SH-SY5Y (cell line): ENCODE measurements around the gene URGCP.
A peak's percentile ranks its signal among the peaks of the same experiment; 100 is the strongest.

Experiments used
- GATA2 ChIP-seq: IDR thresholded peaks from 2 replicates; pipeline ENCODE4 v1.6.1; 2011; ENCODE audit warnings: mild to moderate bottlenecking, low read depth, low read length
- GATA3 ChIP-seq: IDR thresholded peaks from 2 replicates; pipeline ENCODE4 v1.6.1; 2011; ENCODE audit warnings: low read depth, mild to moderate bottlenecking, low read length, moderate library complexity

Gene URGCP, protein sequence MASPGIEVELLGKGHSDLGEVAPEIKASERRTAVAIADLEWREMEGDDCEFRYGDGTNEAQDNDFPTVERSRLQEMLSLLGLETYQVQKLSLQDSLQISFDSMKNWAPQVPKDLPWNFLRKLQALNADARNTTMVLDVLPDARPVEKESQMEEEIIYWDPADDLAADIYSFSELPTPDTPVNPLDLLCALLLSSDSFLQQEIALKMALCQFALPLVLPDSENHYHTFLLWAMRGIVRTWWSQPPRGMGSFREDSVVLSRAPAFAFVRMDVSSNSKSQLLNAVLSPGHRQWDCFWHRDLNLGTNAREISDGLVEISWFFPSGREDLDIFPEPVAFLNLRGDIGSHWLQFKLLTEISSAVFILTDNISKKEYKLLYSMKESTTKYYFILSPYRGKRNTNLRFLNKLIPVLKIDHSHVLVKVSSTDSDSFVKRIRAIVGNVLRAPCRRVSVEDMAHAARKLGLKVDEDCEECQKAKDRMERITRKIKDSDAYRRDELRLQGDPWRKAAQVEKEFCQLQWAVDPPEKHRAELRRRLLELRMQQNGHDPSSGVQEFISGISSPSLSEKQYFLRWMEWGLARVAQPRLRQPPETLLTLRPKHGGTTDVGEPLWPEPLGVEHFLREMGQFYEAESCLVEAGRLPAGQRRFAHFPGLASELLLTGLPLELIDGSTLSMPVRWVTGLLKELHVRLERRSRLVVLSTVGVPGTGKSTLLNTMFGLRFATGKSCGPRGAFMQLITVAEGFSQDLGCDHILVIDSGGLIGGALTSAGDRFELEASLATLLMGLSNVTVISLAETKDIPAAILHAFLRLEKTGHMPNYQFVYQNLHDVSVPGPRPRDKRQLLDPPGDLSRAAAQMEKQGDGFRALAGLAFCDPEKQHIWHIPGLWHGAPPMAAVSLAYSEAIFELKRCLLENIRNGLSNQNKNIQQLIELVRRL

DNA sequence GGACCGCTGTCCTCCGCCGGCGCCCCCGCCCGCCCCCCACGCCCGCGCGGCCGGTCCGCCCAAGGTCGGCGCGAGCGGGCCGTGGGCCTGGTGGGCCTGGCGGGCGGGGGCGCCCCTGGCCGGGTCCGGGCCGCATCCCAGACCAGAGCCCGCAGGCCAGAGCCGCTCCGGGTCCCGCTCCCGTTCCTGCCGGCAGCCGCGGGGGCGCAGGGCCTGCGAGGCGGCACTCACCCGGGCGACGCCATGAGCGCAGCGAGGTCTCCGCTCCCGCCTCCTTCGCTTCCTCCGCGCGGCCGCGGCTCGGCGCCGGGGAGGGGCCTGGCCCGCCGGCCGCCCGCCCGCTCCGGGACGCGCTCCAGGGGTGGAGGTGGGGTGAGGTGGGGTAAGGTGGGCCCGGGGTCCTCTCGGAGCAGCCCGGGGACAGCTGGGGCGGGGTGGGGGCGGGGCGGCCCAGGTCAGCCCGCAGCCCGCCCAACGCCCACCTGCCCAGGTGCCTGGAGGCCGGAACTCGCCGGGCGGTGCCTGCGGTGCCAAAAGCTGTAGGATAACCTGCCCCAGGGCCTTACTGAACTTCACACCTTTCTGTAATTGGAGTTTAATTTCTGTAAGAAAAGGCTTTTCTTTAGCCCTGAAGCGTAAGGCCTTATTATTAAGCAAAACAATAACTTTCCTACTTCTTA lies at the start of gene URGCP:
Gene URGCP, minus strand, starts transcription at position 266 of the 680 bp plus-strand sequence. Its CDS starts 21 bp downstream, at position 245.
- no peak for TF ChIP-seq GATA2
- TF ChIP-seq GATA3 = no peak

DNA sequence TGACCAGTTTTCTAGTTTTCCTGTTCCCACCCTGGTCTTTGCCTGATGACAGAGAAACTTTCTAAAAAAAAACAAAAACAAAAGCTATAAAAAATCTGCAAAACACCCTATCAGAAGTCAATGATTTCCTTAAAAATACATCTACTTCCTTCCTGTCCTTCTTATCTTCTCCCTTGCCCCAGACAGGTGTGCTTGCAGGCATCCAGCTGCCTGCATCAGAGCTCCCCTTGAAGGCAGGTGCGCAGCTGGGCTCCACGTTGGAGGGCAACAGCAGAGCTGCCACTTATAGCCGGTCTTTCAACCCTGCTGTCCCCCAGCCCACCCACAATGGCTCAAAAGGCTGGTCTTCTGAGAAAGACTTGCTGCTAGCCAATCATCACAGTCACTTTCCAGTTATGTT lies 49.6 kb upstream of the URGCP start:
- TF ChIP-seq GATA2 (no peak), GATA3 (no peak)

DNA sequence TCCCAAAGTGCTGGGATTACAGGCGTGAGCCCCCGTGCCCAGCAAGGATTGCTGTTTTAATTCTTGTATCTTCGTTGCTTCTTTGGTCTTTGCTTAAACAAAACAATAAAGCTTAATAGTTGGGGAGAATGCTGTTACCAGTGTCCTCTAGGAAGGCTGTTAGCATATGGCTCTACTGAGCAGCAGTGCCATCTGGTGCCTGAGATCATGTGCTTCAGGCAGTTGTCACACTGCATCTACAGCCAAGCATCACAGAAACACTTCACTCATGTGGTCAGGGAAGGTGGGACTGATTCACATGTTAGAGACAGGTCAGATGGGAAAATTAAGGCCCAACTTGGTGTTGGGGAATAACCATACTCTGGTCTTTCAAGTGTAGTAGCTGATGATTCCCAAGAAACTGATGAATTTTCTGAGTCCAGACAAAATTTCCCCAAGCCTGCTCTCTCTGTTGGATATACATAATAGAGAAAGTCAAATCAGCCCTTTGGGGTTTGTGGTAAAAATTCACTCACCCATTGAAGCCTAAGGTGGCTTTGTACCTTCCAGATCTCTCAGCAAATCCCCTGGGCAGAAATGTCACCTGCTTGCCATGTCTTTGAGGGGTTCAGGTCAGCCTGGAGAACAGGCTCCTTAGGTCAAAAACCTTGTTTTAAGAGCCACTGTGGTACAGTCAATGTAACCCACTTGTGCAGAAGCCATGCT lies 48.3 kb upstream of the URGCP start:
- TF ChIP-seq GATA3 (no peak), GATA2 (no peak)

DNA sequence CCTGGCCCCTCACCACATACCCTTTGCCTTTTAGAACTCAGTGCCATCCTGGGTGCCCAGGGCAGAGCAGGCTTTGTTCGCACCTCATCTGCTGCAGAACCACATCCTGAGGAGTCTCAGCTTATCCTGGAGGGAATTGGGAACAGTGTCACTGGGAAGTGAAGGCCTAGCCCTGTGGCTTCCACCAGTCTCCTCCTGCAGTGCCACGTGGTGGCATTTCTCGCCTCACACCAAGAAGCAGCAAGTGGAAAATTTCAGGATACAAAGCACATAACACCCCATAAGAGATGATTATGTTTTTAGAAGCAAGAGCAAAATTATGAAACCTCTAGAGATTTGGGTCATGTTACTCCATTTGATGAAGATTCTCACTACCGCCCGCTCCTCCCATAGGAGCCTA lies 46.7 kb upstream of the URGCP start:
- TF ChIP-seq GATA2 (no peak), GATA3 (no peak)

DNA sequence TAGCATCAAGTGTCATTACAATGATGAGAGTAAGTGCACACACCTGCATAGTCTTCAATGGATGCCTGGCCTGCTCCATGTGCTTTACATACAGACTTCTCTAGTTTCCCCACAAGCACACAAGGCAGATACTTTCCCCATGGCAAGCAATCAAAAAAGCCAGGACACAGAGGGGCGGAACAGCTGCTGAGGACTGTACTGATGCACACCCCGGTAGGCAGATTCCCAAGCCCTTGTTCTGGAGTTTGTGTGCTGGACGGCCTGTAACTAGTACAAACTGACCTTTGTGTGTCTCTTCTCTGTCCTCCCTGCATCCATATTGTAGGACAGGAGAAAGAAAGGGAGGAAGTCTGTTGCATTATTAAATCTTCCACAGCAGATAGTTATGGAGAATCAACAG lies 45.6 kb upstream of the URGCP start:
- no peak for TF ChIP-seq GATA3

DNA sequence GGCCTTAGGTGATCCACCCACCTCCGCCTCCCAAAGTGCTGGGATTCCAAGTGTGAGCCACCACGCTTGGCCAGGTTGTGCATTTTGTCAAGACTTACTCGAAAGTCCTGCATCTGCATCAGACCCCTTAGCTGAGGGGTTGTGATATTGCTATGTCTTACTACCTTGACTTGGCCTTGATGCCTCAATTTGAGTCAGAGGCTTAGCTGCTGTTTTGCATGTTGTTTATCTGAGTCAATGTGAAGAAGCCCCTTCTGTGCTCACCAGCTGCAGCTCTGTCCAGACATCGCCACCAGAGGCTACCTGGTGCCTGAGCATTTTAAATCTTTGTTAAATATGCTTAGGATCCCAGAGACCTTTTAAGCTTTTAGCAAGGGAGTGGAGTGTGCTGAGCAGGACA lies 37.9 kb upstream of the URGCP start:
- TF ChIP-seq GATA2 (no peak), GATA3 (no peak)

DNA sequence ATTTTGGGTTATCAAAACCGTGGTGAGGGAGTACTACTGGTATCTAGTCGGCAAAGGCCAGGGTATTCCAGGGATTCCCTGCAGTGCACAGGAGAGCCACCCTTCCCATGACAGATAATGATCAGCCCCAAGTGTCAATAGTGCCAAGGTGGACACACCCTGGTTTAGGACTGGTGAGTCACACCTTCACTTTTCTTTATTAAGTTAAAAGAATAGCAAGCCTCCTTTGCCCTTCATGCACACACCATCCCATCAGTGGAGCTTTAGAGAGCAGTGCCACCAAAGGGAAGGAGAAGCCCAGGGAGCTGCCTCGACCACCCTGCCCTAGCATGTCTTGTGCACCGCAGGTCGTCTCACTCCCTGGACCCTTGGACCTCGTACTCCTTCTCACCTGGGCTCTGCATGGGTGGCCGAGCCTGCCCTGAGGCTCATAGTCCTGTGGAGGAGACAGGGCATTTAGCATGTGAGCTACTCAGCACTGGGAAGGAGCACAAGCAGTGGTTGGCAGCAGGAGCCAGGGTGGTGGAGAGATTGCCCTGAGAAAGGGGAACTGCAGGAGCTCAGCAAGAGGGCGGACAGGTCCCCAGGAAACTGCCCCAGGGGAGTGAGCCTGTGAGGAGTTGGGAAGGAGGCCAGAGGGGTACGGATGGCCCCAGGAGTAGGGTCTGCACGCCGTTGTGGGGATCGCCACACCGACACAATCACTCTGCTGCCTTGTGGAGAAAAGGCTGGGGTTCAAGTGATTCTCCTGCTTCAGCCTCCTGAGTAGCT lies 37.2 kb upstream of the URGCP start:
- TF ChIP-seq GATA2 (peak; percentile 40; the same call in 1 of the 2 replicates), GATA3 (no peak)

DNA sequence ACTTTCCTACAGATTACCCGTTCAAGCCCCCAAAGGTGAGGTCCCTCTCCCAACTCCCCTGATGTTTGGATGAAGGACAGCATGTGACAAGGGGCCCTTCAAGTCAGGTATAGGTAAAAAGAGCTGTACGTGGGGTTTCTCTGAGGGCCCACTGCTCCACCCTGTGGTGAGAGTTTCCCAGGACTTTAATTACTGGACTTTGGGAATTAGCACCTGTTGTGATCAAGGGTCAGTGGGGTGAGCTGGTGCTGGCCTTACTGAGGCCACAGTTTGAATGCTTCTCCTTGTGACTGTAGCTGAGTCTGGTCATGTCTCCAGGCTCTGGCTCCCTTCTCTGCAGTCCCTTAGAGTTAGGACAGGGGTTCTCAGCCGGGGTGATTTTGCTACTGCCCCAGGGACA lies 36.6 kb upstream of the URGCP start:
- TF ChIP-seq GATA2 = no peak
- TF ChIP-seq GATA3 = no peak

DNA sequence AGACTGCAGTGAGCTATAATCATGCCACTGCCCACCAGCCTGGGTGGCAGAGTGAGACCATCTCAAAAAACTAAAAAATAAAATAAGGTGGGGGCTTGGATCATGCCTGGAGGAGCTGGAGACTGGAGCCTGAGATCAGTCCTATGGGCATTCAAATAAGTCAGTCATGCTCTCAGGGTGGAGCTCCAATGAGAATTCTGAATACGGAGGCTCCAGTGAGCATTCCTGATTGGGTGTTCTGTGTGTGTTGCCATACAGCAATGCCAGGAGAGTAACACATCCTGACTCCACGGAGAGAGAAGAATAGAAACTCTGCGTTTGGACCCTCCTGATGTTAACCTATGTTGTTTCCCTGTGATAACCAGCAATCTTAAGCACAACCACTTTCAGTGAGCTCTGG lies 35.9 kb upstream of the URGCP start:
- TF ChIP-seq GATA3 (no peak), GATA2 (no peak)

DNA sequence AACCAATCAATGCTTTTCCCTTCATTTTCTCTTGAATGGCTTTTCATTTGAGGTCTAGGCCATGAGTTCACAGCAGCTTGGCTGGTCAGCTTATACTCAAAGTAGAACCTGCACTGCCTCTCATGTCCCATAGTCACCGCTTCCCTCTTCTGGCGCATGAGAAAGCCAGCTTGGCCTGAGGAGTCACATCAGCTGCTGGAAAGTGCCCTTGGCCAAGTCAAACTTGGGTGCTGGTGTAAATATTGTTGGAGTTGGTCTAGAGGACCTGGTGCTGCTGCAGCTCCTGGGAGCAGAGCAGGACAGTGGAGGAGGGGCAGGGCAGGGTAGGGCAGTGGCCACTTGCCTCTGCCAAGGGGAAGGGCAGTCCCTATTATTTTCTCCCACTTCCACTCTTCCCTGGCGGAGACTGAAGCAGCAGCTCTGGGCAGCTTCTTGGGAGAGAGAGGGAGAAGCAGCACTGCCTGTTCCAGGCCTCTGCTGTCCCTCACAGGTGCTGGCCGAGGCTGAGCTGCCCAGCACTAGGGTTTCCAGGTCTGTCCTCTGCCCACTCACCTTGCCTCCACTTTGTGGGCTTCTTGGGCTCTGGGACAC lies 32.6 kb upstream of the URGCP start:
- TF ChIP-seq GATA3 = no peak
- TF ChIP-seq GATA2 = no peak

DNA sequence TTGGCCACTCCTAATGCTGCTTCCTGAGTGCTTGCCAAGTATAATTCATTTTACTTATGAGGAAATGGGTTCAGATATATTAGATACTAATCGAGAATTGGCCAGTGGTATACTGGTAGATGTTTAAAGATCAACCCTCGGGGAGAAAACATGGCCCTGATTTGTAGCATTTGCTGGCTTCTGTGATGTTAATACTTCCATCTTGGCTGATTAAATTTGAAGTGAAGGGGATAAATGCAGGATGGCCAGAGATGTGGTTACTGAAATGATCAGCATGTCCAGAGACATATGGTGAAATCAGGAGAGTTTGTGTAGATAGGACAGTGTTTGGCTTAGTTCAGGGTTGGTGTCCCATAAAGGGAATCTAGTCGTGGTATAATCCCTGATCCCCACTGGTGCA lies 31.0 kb upstream of the URGCP start:
- TF ChIP-seq GATA2 (peak; percentile 87), GATA3 (peak; percentile 94)

DNA sequence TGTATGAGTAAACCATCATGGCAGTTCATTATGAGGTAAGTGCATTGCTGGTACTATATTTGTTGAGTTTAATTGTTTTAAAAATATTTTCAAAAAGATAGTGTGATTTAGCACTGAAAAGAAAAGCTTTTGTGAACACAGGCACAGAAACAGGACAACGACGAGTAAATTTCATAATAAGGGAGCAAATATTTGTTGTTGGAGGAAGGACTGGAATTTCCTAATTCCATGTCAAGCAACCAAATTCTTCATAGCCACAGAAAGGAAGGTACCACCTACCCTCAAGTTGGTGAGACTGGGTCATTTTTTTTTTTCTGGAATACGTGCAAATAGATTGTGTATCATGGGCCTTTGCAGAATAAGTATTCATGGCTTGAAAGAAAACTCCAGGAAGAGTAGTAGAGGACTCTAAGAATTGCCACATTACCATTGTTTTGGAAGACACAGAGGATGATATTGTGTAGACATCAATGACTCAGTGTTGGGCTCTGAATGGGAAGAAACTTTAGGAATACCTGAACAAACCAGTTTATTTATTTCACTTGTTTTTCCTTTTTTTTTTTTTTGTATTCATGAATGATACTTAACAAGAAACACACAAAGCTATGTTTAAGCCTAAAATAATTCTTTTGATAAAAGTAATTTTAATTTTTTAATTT lies 27.6 kb upstream of the URGCP start:
- no peak for TF ChIP-seq GATA2
- TF ChIP-seq GATA3 = no peak

DNA sequence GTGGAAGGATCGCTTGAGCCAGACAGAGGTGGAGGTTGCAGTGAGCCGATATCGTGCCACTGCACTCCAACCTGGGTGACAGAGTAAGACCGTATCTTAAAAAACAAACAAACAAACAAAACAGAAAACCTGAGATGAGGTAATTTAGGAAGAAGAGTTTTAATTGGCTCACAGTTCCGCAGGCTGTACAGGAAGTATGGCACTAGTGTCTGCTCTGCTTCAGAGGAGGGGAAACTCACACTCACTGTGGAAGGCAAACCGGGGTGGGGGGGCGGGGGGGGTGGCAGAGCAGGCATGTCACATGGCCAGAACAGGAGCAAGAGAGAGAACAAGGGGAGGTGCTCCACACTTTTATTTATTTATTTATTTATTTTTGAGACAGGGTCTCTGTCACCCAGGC lies 24.9 kb upstream of the URGCP start:
- TF ChIP-seq GATA2 (no peak), GATA3 (no peak)
